ENCODE measurements around the gene ADAMTS10. TPM values are rescaled to one million over a fixed set of nuclear protein-coding genes. Genes with fewer than 3 reads are reported as not detected.

The ADAMTS10 gene
- total and polyA plus RNA-seq, 10 of the 15 experiments (the other 5 are each of a cell fraction or from before 2014, with no cell fraction given), result 0.01 to 2.5 (median 0.42) TPM; not detected in 3

DNA sequence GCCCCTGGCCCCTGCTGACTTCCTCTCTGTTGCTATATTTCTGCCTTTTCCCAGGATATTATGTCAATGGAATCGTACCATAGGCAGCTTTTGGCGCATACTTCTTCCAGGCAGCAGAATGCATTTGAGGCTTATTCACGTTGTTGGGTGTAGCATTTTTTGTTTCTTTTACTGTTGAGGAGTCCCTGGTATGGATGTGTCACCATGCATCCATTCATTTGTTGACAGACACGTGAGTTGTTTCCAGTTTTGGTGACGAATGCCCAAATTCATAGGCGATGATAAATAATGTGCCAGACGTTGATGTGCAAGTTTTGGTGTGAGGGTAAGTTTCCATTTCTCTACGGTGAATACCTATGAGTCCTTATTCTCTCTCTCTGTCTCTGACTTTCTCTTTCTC lies 24.9 kb upstream of the ADAMTS10 start (continued):
- no peak for TF ChIP-seq HSF1 (IDR thresholded peaks at IDR 0.05; ENCODE audit: low read depth, low read length)
- no peak for TF ChIP-seq KDM1A (IDR thresholded peaks at IDR 0.05; ENCODE audit: borderline replicate concordance)

- intact Hi-C loops (cut with micrococcal nuclease; ENCODE audit: unreplicated experiment) (no loop called here), in situ Hi-C loops (cut with MboI) (no loop called here)
- no peak for FAIRE-seq
- no peak overlapping the region for H3K4me2 ChIP-seq (ENCODE audit: control insufficient read depth, insufficient read depth)
- no peaks in the 10 kb centered on the region for H3K36me3 ChIP-seq (ENCODE audit: control insufficient read depth in 2 of 2, insufficient read depth in 2 of 2, low read length in 1 of 2)
- H3K4me1 ChIP-seq (ENCODE audit: control insufficient read depth, insufficient read depth, low read length), result no peaks in the 10 kb centered on the region
- no peak for ATAC-seq
- no peak overlapping the region for H3K4me3 ChIP-seq
- RAD21 ChIA-PET (ENCODE audit: unreplicated experiment), result no interaction called here
- H2AFZ ChIP-seq (ENCODE audit: control insufficient read depth, low read depth, low read length), result no peak overlapping the region
- H3K27ac ChIP-seq (ENCODE audit: control insufficient read depth, insufficient read depth), result no peak overlapping the region
- WGBS (ENCODE audit: insufficient coverage, insufficient replicate concordance, low lambda C conversion rate, missing lambda C conversion rate), result 45% methylated on average over 11 of the region's 11 CpGs
- SMC1A ChIA-PET (ENCODE audit: uncharacterized antibody, unreplicated experiment), result no interaction called here
- H3K79me2 ChIP-seq (ENCODE audit: control insufficient read depth, insufficient read depth, low read length), result no peaks in the 10 kb centered on the region
- CTCF ChIA-PET, result interaction anchor here (0.6 kb wide), 1 partner anchor 13 kb away, joined by 4 read pairs; no protein-coding TSS in a partner anchor
- no peaks in the 10 kb centered on the region; the same call in 2 of the 3 replicates for H3K9me3 ChIP-seq (replicated peaks; ENCODE audit: control insufficient read depth, insufficient read depth, low read length)
- POLR2A ChIA-PET, result no interaction called here
- DNase-seq (ENCODE audit: low read depth, low spot score), result no peak
- H3K27me3 ChIP-seq (replicated peaks in 1 of 2; ENCODE audit: control insufficient read depth in 2 of 2, insufficient read depth in 2 of 2, low read length in 1 of 2), result no peaks in the 10 kb centered on the region
- no TSS peak for BruUV-seq (replicated peaks)
- no peaks in the 10 kb centered on the region for H4K20me1 ChIP-seq (ENCODE audit: control insufficient read depth, insufficient read depth)
- no peak overlapping the region for H3K9ac ChIP-seq (ENCODE audit: control insufficient read depth, insufficient read depth, low read length)
- TF ChIP-seq NFIC (IDR thresholded peaks at IDR 0.05; ENCODE audit: low read depth, low read length), result no peak
- TF ChIP-seq IKZF1 (conservative IDR thresholded peaks at IDR 0.05), result no peak
- TF ChIP-seq POLR2AphosphoS2 (IDR thresholded peaks at IDR 0.05; ENCODE audit: low read depth, low read length), result no peak
- TF ChIP-seq, protein P1, sequence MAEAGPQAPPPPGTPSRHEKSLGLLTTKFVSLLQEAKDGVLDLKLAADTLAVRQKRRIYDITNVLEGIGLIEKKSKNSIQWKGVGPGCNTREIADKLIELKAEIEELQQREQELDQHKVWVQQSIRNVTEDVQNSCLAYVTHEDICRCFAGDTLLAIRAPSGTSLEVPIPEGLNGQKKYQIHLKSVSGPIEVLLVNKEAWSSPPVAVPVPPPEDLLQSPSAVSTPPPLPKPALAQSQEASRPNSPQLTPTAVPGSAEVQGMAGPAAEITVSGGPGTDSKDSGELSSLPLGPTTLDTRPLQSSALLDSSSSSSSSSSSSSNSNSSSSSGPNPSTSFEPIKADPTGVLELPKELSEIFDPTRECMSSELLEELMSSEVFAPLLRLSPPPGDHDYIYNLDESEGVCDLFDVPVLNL (IDR thresholded peaks at IDR 0.05; ENCODE audit: low read depth, low read length), result no peak
- TF ChIP-seq CHD2 (IDR thresholded peaks at IDR 0.05; ENCODE audit: borderline replicate concordance, low read depth, low read length), result no peak
- no peak for TF ChIP-seq ZBTB11 (CRISPR knock-in tag; IDR thresholded peaks at IDR 0.05)
- TF ChIP-seq RELA (IDR thresholded peaks at IDR 0.05; ENCODE audit: borderline replicate concordance, partially characterized antibody), result no peak
- no peak for TF ChIP-seq POLR2AphosphoS5 (IDR thresholded peaks at IDR 0.05; ENCODE audit: low read length)
- TF ChIP-seq CBX5 (IDR thresholded peaks at IDR 0.05; ENCODE audit: low read depth), result no peak
- TF ChIP-seq, protein P2, sequence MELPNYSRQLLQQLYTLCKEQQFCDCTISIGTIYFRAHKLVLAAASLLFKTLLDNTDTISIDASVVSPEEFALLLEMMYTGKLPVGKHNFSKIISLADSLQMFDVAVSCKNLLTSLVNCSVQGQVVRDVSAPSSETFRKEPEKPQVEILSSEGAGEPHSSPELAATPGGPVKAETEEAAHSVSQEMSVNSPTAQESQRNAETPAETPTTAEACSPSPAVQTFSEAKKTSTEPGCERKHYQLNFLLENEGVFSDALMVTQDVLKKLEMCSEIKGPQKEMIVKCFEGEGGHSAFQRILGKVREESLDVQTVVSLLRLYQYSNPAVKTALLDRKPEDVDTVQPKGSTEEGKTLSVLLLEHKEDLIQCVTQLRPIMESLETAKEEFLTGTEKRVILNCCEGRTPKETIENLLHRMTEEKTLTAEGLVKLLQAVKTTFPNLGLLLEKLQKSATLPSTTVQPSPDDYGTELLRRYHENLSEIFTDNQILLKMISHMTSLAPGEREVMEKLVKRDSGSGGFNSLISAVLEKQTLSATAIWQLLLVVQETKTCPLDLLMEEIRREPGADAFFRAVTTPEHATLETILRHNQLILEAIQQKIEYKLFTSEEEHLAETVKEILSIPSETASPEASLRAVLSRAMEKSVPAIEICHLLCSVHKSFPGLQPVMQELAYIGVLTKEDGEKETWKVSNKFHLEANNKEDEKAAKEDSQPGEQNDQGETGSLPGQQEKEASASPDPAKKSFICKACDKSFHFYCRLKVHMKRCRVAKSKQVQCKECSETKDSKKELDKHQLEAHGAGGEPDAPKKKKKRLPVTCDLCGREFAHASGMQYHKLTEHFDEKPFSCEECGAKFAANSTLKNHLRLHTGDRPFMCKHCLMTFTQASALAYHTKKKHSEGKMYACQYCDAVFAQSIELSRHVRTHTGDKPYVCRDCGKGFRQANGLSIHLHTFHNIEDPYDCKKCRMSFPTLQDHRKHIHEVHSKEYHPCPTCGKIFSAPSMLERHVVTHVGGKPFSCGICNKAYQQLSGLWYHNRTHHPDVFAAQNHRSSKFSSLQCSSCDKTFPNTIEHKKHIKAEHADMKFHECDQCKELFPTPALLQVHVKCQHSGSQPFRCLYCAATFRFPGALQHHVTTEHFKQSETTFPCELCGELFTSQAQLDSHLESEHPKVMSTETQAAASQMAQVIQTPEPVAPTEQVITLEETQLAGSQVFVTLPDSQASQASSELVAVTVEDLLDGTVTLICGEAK (IDR thresholded peaks at IDR 0.05; ENCODE audit: borderline replicate concordance), result no peak
- no peak for TF ChIP-seq STAT1 (conservative IDR thresholded peaks at IDR 0.05)
These were observed 20.9 kb upstream of the ADAMTS10 start for GRCh38 chr19:8631425-8631819.
